ENCODE results near the gene CFAP45. TPM values are rescaled to one million over a fixed set of nuclear protein-coding genes. Genes with fewer than 3 reads are reported as not detected.

CFAP45 gene
- polyA plus RNA-seq, 1 experiment: 0.56 TPM

- ChIA-PET CTCF (interaction anchor here (15.0 kb wide), 1 partner anchor 99 kb away, joined by 590 read pairs; the partner anchor contains the start of gene FCRL6), POLR2A (no interaction called here)
- no peak for DNase-seq (ENCODE audit: low read depth)
- no peak for TF ChIP-seq CTCF (IDR thresholded peaks at IDR 0.05; ENCODE audit: insufficient read depth, low read depth, low read length)
- no peaks in the 10 kb centered on the region for H3K36me3 ChIP-seq (ENCODE audit: control insufficient read depth, insufficient read depth, low read length)
- no peaks in the 10 kb centered on the region for H3K27me3 ChIP-seq (ENCODE audit: control insufficient read depth, insufficient read depth, low read length)
- H3K4me3 ChIP-seq (ENCODE audit: low read depth, low read length): no peak overlapping the region
These were observed 1.4 kb downstream of the CFAP45 start for GRCh38 chr1:159898527-159898926.

GRCh38 chr1:159897962-159898361 is 2.0 kb downstream of the CFAP45 start:
- DNase-seq (ENCODE audit: low read depth): no peak
- ChIA-PET CTCF (interaction anchor here (1.3 to 15.0 kb wide), 3 partner anchors 98 to 110 kb away, joined by 6 to 590 read pairs (median 9); partner anchors contain the start of gene FCRL6), POLR2A (no interaction called here)
- TF ChIP-seq CTCF (IDR thresholded peaks at IDR 0.05; ENCODE audit: insufficient read depth, low read depth, low read length): no peak
- no peaks in the 10 kb centered on the region for H3K27me3 ChIP-seq (ENCODE audit: control insufficient read depth, insufficient read depth, low read length)
- no peaks in the 10 kb centered on the region for H3K36me3 ChIP-seq (ENCODE audit: control insufficient read depth, insufficient read depth, low read length)
- no peak overlapping the region for H3K4me3 ChIP-seq (ENCODE audit: low read depth, low read length)

GRCh38 chr1:159896546-159896930 is 3.4 kb downstream of the CFAP45 start:
- H3K27me3 ChIP-seq (ENCODE audit: control insufficient read depth, insufficient read depth, low read length): no peaks in the 10 kb centered on the region
- CTCF ChIA-PET: interaction anchor here (0.9 to 15.0 kb wide), 5 partner anchors 14 to 111 kb away, joined by 3 to 590 read pairs (median 6); partner anchors contain the start of gene FCRL6
- no peak for DNase-seq (ENCODE audit: low read depth)
- no peaks in the 10 kb centered on the region for H3K36me3 ChIP-seq (ENCODE audit: control insufficient read depth, insufficient read depth, low read length)
- H3K4me3 ChIP-seq (ENCODE audit: low read depth, low read length): no peak overlapping the region
- TF ChIP-seq CTCF (IDR thresholded peaks at IDR 0.05; ENCODE audit: insufficient read depth, low read depth, low read length): no peak
- POLR2A ChIA-PET: no interaction called here

GRCh38 chr1:159895836-159896545 is 4.0 kb downstream of the CFAP45 start:
- TF ChIP-seq CTCF (IDR thresholded peaks at IDR 0.05; ENCODE audit: insufficient read depth, low read depth, low read length): no peak
- no peak for DNase-seq (ENCODE audit: low read depth)
- ChIA-PET CTCF (interaction anchor here (0.9 to 15.0 kb wide), 6 partner anchors 20 to 115 kb away, joined by 3 to 590 read pairs (median 8); partner anchors contain the start of genes DUSP23 and FCRL6), POLR2A (no interaction called here)
- Histone ChIP-seq H3K4me3 (ENCODE audit: low read depth, low read length) (no peak overlapping the region), H3K36me3 (ENCODE audit: control insufficient read depth, insufficient read depth, low read length) (no peaks in the 10 kb centered on the region), H3K27me3 (ENCODE audit: control insufficient read depth, insufficient read depth, low read length) (no peaks in the 10 kb centered on the region)

- no peaks in the 10 kb centered on the region for H3K36me3 ChIP-seq (ENCODE audit: control insufficient read depth, insufficient read depth, low read length)
- DNase-seq (ENCODE audit: low read depth): no peak
- CTCF ChIA-PET: interaction anchor here (0.7 to 15.0 kb wide), 6 partner anchors 10 to 114 kb away, joined by 3 to 590 read pairs (median 6); partner anchors contain the start of genes DUSP23 and FCRL6
- TF ChIP-seq CTCF (IDR thresholded peaks at IDR 0.05; ENCODE audit: insufficient read depth, low read depth, low read length): no peak
- H3K4me3 ChIP-seq (ENCODE audit: low read depth, low read length): no peak overlapping the region
- POLR2A ChIA-PET: no interaction called here
- H3K27me3 ChIP-seq (ENCODE audit: control insufficient read depth, insufficient read depth, low read length): no peaks in the 10 kb centered on the region
These were observed 4.7 kb downstream of the CFAP45 start for GRCh38 chr1:159895286-159895685.

All from BJ (cell line).